Kidney (tissue), 14 donors: ENCODE results near the gene ZMYM1. TPM values are rescaled to one million over a fixed set of nuclear protein-coding genes. Genes with fewer than 3 reads are reported as not detected.

Experiments used
- DNase-seq, 5 donors: peaks; one replicate each; pipeline ENCODE4 v3.0.0-alpha.2; 2013 to 2020
- FAIRE-seq: peaks from 2 replicates; lab custom pipeline; 2012; peaks lifted over from hg19 to GRCh38; lab: Jason Lieb, UNC
- H3K27ac ChIP-seq, 2 donors: one replicate each; pipeline ENCODE4 v1.7.0; 2013; ENCODE audit warnings: low read depth in 2 of 2, low read length in 2 of 2, inconsistent platforms in 1 of 2
- H3K27me3 ChIP-seq: one replicate; pipeline ENCODE4 v1.7.1; 2013; ENCODE audit warnings: low read length, inconsistent platforms; ENCODE audit not compliant: control insufficient read depth, insufficient read depth
- H3K36me3 ChIP-seq, 3 donors: one replicate each; pipeline versions ENCODE4 v1.7.0 to v1.7.1; 2013; ENCODE audit warnings: low read length in 3 of 3, control low read depth in 1 of 3, inconsistent platforms in 1 of 3; ENCODE audit not compliant: insufficient read depth in 3 of 3, control insufficient read depth in 2 of 3
- H3K4me1 ChIP-seq, 3 donors: one replicate each; pipeline versions ENCODE4 v1.7.0 to v1.7.1; 2013; ENCODE audit warnings: low read length in 3 of 3, inconsistent platforms in 1 of 3, low read depth in 1 of 3; ENCODE audit not compliant: control insufficient read depth in 2 of 3, insufficient read depth in 2 of 3
- H3K4me3 ChIP-seq, 3 donors: one replicate each; pipeline versions ENCODE4 v1.7.0 to v1.8.1; 2013; ENCODE audit warnings: low read length in 3 of 3, control low read depth in 1 of 3, inconsistent platforms in 1 of 3
- H3K9ac ChIP-seq, 3 donors: one replicate each; pipeline versions ENCODE4 v1.7.0 to v1.7.1; 2013; ENCODE audit warnings: low read length in 3 of 3, control low read depth in 1 of 3, inconsistent platforms in 1 of 3
- H3K9me3 ChIP-seq, 3 donors: one replicate each; pipeline versions ENCODE4 v1.7.0 to v1.7.1; 2013; ENCODE audit warnings: low read length in 3 of 3, control low read depth in 1 of 3, inconsistent platforms in 1 of 3; ENCODE audit not compliant: control insufficient read depth in 2 of 3, insufficient read depth in 1 of 3
- CTCF ChIP-seq: IDR thresholded peaks from 3 replicates; pipeline ENCODE4 v1.5.1; 2012; ENCODE audit warnings: mild to moderate bottlenecking, moderate library complexity, borderline replicate concordance; ENCODE audit not compliant: insufficient read depth; ENCODE audit errors: extremely low read depth
- intact Hi-C: fragments of 100-400 bp; cut with DNase I; formaldehyde crosslinking; loops from one replicate; pipeline ENCODE4 v1.11.1; 2022
- polyA plus RNA-seq: library from polyadenylated mRNA; stranded (reverse); fragments of 350-450 nt; fragmentation: Illumina TruSeq; extraction: RNeasy Lipid Tissue Mini Kit (QIAGEN cat#74804); gene quantifications from one replicate; pipeline ENCODE4 v1.2.3, GENCODE V29; 2014; ENCODE audit warnings: low read depth, low replicate concordance; ENCODE audit not compliant: insufficient read depth
- total RNA-seq: library from RNA; stranded (reverse); fragmentation: NEBNext Ultra II Directional; extraction: Animal tissue kit (Norgen Biotek cat#: 25700); gene quantifications from one replicate; pipeline ENCODE4 v1.2.1, GENCODE V29; 2021
- donor health status: control.
- donor health status: control.
- donor health status: control.
- donor health status: control.
- donor health status: control.
- donor health status: DM: yes; HTN: yes; CAD: no.
- donor health status: Normal renal cell carcinoma (clear cell type).

The ZMYM1 gene
- total and polyA plus RNA-seq, 2 donors from 2014 or later: 2.9 to 18.9 TPM

DNA sequence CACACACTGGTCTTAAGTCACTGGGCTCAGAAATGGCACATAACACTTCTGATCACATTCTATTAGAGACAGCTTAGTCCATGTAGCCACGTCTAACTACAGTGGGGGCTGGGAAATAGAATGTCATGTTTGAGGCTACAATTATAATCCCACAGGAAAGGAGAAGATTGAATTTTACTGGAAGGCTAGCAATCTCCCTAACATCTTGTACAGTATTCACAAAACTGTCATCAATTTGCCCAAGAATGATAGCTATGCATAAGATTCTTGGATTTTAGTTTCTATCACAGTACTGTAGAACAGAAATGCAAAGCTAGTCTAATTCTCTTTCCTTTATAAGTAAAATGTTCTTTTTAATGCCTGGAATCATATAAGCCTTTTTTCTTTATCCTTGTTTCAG lies 34.8 kb upstream of the ZMYM1 start:
- intact Hi-C loops: no loop called here
- no peak for FAIRE-seq
- no peak for TF ChIP-seq CTCF

GRCh38 chr1:35046730-35047129 lies 32.5 kb upstream of the ZMYM1 start:
- no peaks in the 10 kb centered on the region for H3K9me3 ChIP-seq
- no peaks in the 10 kb centered on the region for H3K27me3 ChIP-seq
- H3K36me3 ChIP-seq: no peaks in the 10 kb centered on the region
- no peak overlapping the region for H3K9ac ChIP-seq
- no peak for TF ChIP-seq CTCF
- no peak for DNase-seq
- H3K4me3 ChIP-seq: no peak overlapping the region
- H3K4me1 ChIP-seq: no peaks in the 10 kb centered on the region
- no peak for FAIRE-seq
- H3K27ac ChIP-seq: no peak overlapping the region
- intact Hi-C loops: no loop called here

More for the DNA sequence above, 34.8 kb upstream of the ZMYM1 start:
- H3K4me3 ChIP-seq: no peak overlapping the region
- H3K27ac ChIP-seq: no peak overlapping the region
- H3K36me3 ChIP-seq: no peaks in the 10 kb centered on the region
- no peaks in the 10 kb centered on the region for H3K4me1 ChIP-seq
- no peaks in the 10 kb centered on the region for H3K9me3 ChIP-seq
- no peak for DNase-seq
- H3K27me3 ChIP-seq: no peaks in the 10 kb centered on the region
- no peak overlapping the region for H3K9ac ChIP-seq

- H3K9me3 ChIP-seq: no peaks in the 10 kb centered on the region
- no peak for FAIRE-seq
- TF ChIP-seq CTCF: no peak
- intact Hi-C loops: no loop called here
- H3K27me3 ChIP-seq: no peaks in the 10 kb centered on the region
- no peaks in the 10 kb centered on the region for H3K4me1 ChIP-seq
- DNase-seq: no peak
- no peak overlapping the region for H3K27ac ChIP-seq
- no peak overlapping the region for H3K4me3 ChIP-seq
- H3K36me3 ChIP-seq: no peaks in the 10 kb centered on the region
- H3K9ac ChIP-seq: no peak overlapping the region
Observed at GRCh38 chr1:35047188-35047858, 31.9 kb upstream of the ZMYM1 start.

DNA sequence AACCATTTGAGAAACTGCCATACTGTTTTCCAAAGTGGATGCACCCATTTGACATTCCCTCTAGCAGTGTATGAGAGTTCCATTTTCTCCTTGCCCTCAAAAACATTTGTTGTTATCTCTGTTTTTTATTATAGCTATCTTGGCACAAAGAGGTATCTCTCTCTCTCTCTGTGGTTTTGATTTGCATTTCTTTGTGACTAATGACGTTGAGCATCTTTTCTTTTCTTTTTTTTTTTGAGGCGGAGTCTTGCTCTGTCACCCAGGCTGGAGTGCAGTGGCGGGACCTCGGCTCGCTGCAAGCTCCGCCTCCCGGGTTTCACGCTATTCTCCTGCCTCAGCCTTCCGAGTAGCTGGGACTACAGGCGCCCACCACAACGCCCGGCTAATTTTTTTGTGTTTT lies 30.1 kb upstream of the ZMYM1 start:
- Histone ChIP-seq H3K9ac (no peak overlapping the region), H3K36me3 (no peaks in the 10 kb centered on the region), H3K27me3 (no peaks in the 10 kb centered on the region), H3K9me3 (no peaks in the 10 kb centered on the region), H3K27ac (no peak overlapping the region), H3K4me3 (no peak overlapping the region), H3K4me1 (no peaks in the 10 kb centered on the region)
- intact Hi-C loops: no loop called here
- no peak for FAIRE-seq
- TF ChIP-seq CTCF: no peak
- DNase-seq: no peak
